DOHH2 (cell line): ENCODE measurements around the gene RS1.

Experiments used
- H3F3A ChIP-seq: fragments of 200-600 bp; sonication (generic), shearing (Covaris generic); 2 replicates; pipeline ENCODE4 v1.6.0; 2016; ENCODE audit warnings: antibody characterized with exemption, mild to moderate bottlenecking; ENCODE audit not compliant: control insufficient read depth, insufficient read depth
- H3K27ac ChIP-seq: fragments of 200-600 bp; sonication (generic); 2 replicates; pipeline ENCODE4 v1.5.1; 2014; ENCODE audit warnings: low read depth, mild to moderate bottlenecking, low read length, moderate library complexity
- H3K27me3 ChIP-seq: fragments of 200-600 bp; sonication (generic); 2 replicates; pipeline ENCODE4 v1.6.1; 2014; ENCODE audit warnings: mild to moderate bottlenecking, low read length, mixed read lengths; ENCODE audit not compliant: control insufficient read depth
- H3K36me3 ChIP-seq: fragments of 200-600 bp; sonication (generic); 2 replicates; pipeline ENCODE4 v1.6.1; 2014; ENCODE audit warnings: mild to moderate bottlenecking, low read length, moderate library complexity, mixed read lengths; ENCODE audit not compliant: control insufficient read depth
- H3K4me1 ChIP-seq: fragments of 200-600 bp; sonication (generic); 2 replicates; pipeline ENCODE4 v1.6.1; 2014; ENCODE audit warnings: mild to moderate bottlenecking, low read length, mixed read lengths; ENCODE audit not compliant: control insufficient read depth
- H3K4me2 ChIP-seq: fragments of 200-600 bp; sonication (generic); 2 replicates; pipeline ENCODE4 v1.6.0; 2014; ENCODE audit warnings: mild to moderate bottlenecking, low read length, moderate library complexity
- H3K4me3 ChIP-seq: fragments of 200-600 bp; sonication (generic); 2 replicates; pipeline ENCODE4 v1.5.1; 2014; ENCODE audit warnings: mild to moderate bottlenecking, low read length, mixed read lengths
- H3K79me2 ChIP-seq: fragments of 200-600 bp; sonication (generic); 2 replicates; pipeline ENCODE4 v1.6.1; 2014; ENCODE audit warnings: mild to moderate bottlenecking, low read length, mixed read lengths; ENCODE audit not compliant: control insufficient read depth
- H3K9me2 ChIP-seq: fragments of 200-600 bp; sonication (generic); replicated peaks from 2 replicates; pipeline ENCODE4 v1.6.1; 2014; ENCODE audit warnings: mild to moderate bottlenecking, low read length, mixed read lengths; ENCODE audit not compliant: control insufficient read depth
- H3K9me3 ChIP-seq: fragments of 200-600 bp; sonication (generic); 2 replicates; pipeline ENCODE4 v1.6.1; 2014; ENCODE audit warnings: antibody characterized with exemption, low read length, mixed read lengths; ENCODE audit not compliant: control insufficient read depth, insufficient read depth
- H4K20me1 ChIP-seq: fragments of 200-600 bp; sonication (generic); 2 replicates; pipeline ENCODE4 v1.6.0; 2014; ENCODE audit warnings: low read depth, mild to moderate bottlenecking, antibody characterized with exemption, low read length, moderate library complexity; ENCODE audit not compliant: control insufficient read depth, insufficient read depth
- CTCF ChIP-seq: fragments of 200-600 bp; sonication (generic); IDR thresholded peaks from one replicate; pipeline ENCODE4 v1.5.1; 2014; ENCODE audit warnings: antibody characterized with exemption, mild to moderate bottlenecking, low read depth, low read length; ENCODE audit not compliant: poor library complexity, severe bottlenecking
- EZH2phosphoT487 ChIP-seq: fragments of 200-600 bp; sonication (generic); IDR thresholded peaks from 2 replicates; pipeline ENCODE4 v1.6.1; 2017; ENCODE audit warnings: borderline replicate concordance, mild to moderate bottlenecking, antibody characterized with exemption, low read length, moderate library complexity, mixed read lengths

RS1 gene

GRCh38 chrX:18638398-18638797 is 33.5 kb downstream of the RS1 start:
- H3K9me3 ChIP-seq: no peaks in the 10 kb centered on the region

GRCh38 chrX:18630934-18631333 is 41.0 kb downstream of the RS1 start:
- Histone ChIP-seq H3K4me2 (no peak overlapping the region), H3F3A (no peaks in the 10 kb centered on the region), H3K4me1 (no peaks in the 10 kb centered on the region), H3K9me3 (no peaks in the 10 kb centered on the region), H4K20me1 (no peaks in the 10 kb centered on the region), H3K9me2 (no peaks in the 10 kb centered on the region), H3K27ac (no peak overlapping the region), H3K27me3 (no peaks in the 10 kb centered on the region), H3K36me3 (no peaks in the 10 kb centered on the region), H3K4me3 (no peak overlapping the region), H3K79me2 (no peaks in the 10 kb centered on the region)
- TF ChIP-seq CTCF: no peak
- no peak for TF ChIP-seq EZH2phosphoT487

More at GRCh38 chrX:18638398-18638797, 33.5 kb downstream of the RS1 start:
- Histone ChIP-seq H3F3A (no peaks in the 10 kb centered on the region), H3K4me1 (no peaks in the 10 kb centered on the region), H3K79me2 (no peaks in the 10 kb centered on the region), H3K9me2 (no peaks in the 10 kb centered on the region), H3K4me3 (no peak overlapping the region), H4K20me1 (no peaks in the 10 kb centered on the region), H3K27me3 (no peaks in the 10 kb centered on the region), H3K36me3 (no peaks in the 10 kb centered on the region), H3K27ac (no peak overlapping the region), H3K4me2 (no peak overlapping the region)
- no peak for TF ChIP-seq EZH2phosphoT487
- TF ChIP-seq CTCF: no peak

GRCh38 chrX:18624599-18624998 is 47.3 kb downstream of the RS1 start:
- H3K4me3 ChIP-seq: no peak overlapping the region
- no peaks in the 10 kb centered on the region for H3K9me2 ChIP-seq
- TF ChIP-seq EZH2phosphoT487 (no peak), CTCF (no peak)
- H4K20me1 ChIP-seq: no peaks in the 10 kb centered on the region
- no peaks in the 10 kb centered on the region for H3K27me3 ChIP-seq
- H3K4me1 ChIP-seq: no peaks in the 10 kb centered on the region
- no peaks in the 10 kb centered on the region for H3K79me2 ChIP-seq
- no peaks in the 10 kb centered on the region for H3K9me3 ChIP-seq
- no peaks in the 10 kb centered on the region for H3F3A ChIP-seq
- H3K27ac ChIP-seq: no peak overlapping the region
- H3K4me2 ChIP-seq: no peak overlapping the region
- H3K36me3 ChIP-seq: no peaks in the 10 kb centered on the region

GRCh38 chrX:18620349-18620748 is 51.6 kb downstream of the RS1 start:
- H3K9me2 ChIP-seq: no peaks in the 10 kb centered on the region
- no peaks in the 10 kb centered on the region for H3K79me2 ChIP-seq
- no peak overlapping the region for H3K4me2 ChIP-seq
- H3K4me3 ChIP-seq: no peak overlapping the region
- no peaks in the 10 kb centered on the region for H4K20me1 ChIP-seq
- no peaks in the 10 kb centered on the region for H3F3A ChIP-seq
- H3K27me3 ChIP-seq: no peaks in the 10 kb centered on the region
- no peaks in the 10 kb centered on the region for H3K36me3 ChIP-seq
- no peaks in the 10 kb centered on the region for H3K9me3 ChIP-seq
- TF ChIP-seq CTCF (no peak), EZH2phosphoT487 (no peak)
- no peak overlapping the region for H3K27ac ChIP-seq
- H3K4me1 ChIP-seq: no peaks in the 10 kb centered on the region
